Measurements from ENCODE around the gene COG5. TPM values are rescaled to one million over a fixed set of nuclear protein-coding genes. Genes with fewer than 3 reads are reported as not detected.
A peak's percentile ranks its signal among the peaks of the same experiment; 100 is the strongest.
"Not testable (repeated sequence)": the region's sequence is repeated elsewhere in the genome, so short reads cannot be mapped to it uniquely, and the experiment has no call there.

The COG5 gene
- total and polyA plus RNA-seq, 5 experiments from 2014 or later, result 24.3 to 64.6 (median 30.9) TPM

- ATAC-seq (no peak), DNase-seq (no peak)
- POLR2A ChIA-PET, result interaction anchor here (1.0 kb wide), 1 partner anchor 10 kb away, joined by 4 read pairs; the partner anchor contains the start of gene BCAP29
- Mint-ChIP-seq H3K9me3 (no peaks in the 10 kb centered on the region), H3K27me3 (no peaks in the 10 kb centered on the region), H3K4me1 (peaks cover 3 to 6% (median 6%) of the 10 kb centered on the region in 4 donors), H3K27ac (no peak overlapping the region), H3K4me3 (no peak overlapping the region), H3K36me3 (peaks cover 4 to 46% (median 24%) of the 10 kb centered on the region in 3 donors)
Measured at GRCh38 chr7:107570298-107570697, 6.6 kb upstream of the COG5 start.

GRCh38 chr7:107564553-107565298 lies 1.0 kb upstream of the COG5 start:
- no peaks in the 10 kb centered on the region for H3K27me3 Mint-ChIP-seq
- peaks cover 37 to 55% (median 51%) of the 10 kb centered on the region in 4 donors for H3K4me1 Mint-ChIP-seq
- peak overlapping the region; percentile 85 to 95 (median 90) for H3K4me3 Mint-ChIP-seq
- H3K27ac Mint-ChIP-seq, result peak overlapping the region; percentile 92 to 98 (median 96)
- POLR2A ChIA-PET, result interaction anchor here (0.6 to 3.2 kb wide), 9 partner anchors 12 to 442 kb away, joined by 3 to 21 read pairs (median 8); partner anchors contain the start of genes BCAP29, CBLL1 and HBP1
- DNase-seq (no peak), ATAC-seq (no peak)
- peaks cover 4 to 17% (median 7%) of the 10 kb centered on the region in 3 donors for H3K36me3 Mint-ChIP-seq
- no peaks in the 10 kb centered on the region for H3K9me3 Mint-ChIP-seq

- Mint-ChIP-seq H3K4me1 (peaks cover 40 to 64% (median 60%) of the 10 kb centered on the region in 4 donors), H3K36me3 (peaks cover 0 to 8% (median 4%) of the 10 kb centered on the region in 3 donors), H3K27ac (peak overlapping the region; percentile 92 to 98 (median 96)), H3K4me3 (peak overlapping the region; percentile 85 to 95 (median 90)), H3K27me3 (no peaks in the 10 kb centered on the region), H3K9me3 (no peaks in the 10 kb centered on the region)
- POLR2A ChIA-PET, result interaction anchor here (0.6 to 3.2 kb wide), 11 partner anchors 12 to 395 kb away, joined by 3 to 21 read pairs (median 7); partner anchors contain the start of genes BCAP29, CBLL1 and HBP1
- DNase-seq (peak in 1 of 10 donors; percentile 19), ATAC-seq (peak; percentile 44 to 52)
Measured at GRCh38 chr7:107563081-107563774, 492 bp downstream of the COG5 start.

- peak in 7 of 10 donors; percentile 22 to 67 (median 56) for DNase-seq
- Mint-ChIP-seq H3K4me3 (peak overlapping the region; percentile 21 to 92 (median 84)), H3K36me3 (peaks cover 0 to 23% (median 5%) of the 10 kb centered on the region in 3 donors), H3K27ac (peak overlapping the region; percentile 23 to 97 (median 82)), H3K4me1 (peaks cover 40 to 65% (median 61%) of the 10 kb centered on the region in 4 donors), H3K9me3 (no peaks in the 10 kb centered on the region), H3K27me3 (no peaks in the 10 kb centered on the region)
- POLR2A ChIA-PET, result interaction anchor here (0.5 to 1.7 kb wide), 2 partner anchors 183 to 231 kb away, joined by 5 to 12 read pairs; partner anchors contain the start of gene CBLL1
- peak; percentile 48 to 68 for ATAC-seq
Measured at GRCh38 chr7:107560898-107561516, 2.7 kb downstream of the COG5 start.

- H3K36me3 Mint-ChIP-seq, result peaks cover 5 to 34% (median 15%) of the 10 kb centered on the region in 3 donors
- H3K4me1 Mint-ChIP-seq, result peaks cover 38 to 67% (median 57%) of the 10 kb centered on the region in 4 donors
- H3K27ac Mint-ChIP-seq, result peak overlapping the region in 6 of 10 donors; percentile 18 to 97 (median 40)
- no peak for ATAC-seq
- POLR2A ChIA-PET, result no interaction called here
- H3K9me3 Mint-ChIP-seq, result no peaks in the 10 kb centered on the region
- no peaks in the 10 kb centered on the region for H3K27me3 Mint-ChIP-seq
- peak overlapping the region in 5 of 10 donors; percentile 8 to 90 (median 31) for H3K4me3 Mint-ChIP-seq
- DNase-seq, result no peak
Measured at GRCh38 chr7:107559864-107560263, 3.9 kb downstream of the COG5 start.

GRCh38 chr7:107555893-107556292 lies 7.8 kb downstream of the COG5 start:
- no peaks in the 10 kb centered on the region for H3K27me3 Mint-ChIP-seq
- peak overlapping the region in 1 of 10 donors; percentile 5 for H3K4me3 Mint-ChIP-seq
- H3K4me1 Mint-ChIP-seq, result peaks cover 23 to 62% (median 45%) of the 10 kb centered on the region in 4 donors
- H3K27ac Mint-ChIP-seq, result peak overlapping the region in 2 of 10 donors; percentile 15 to 34
- POLR2A ChIA-PET, result no interaction called here
- DNase-seq (no peak), ATAC-seq (no peak)
- H3K9me3 Mint-ChIP-seq, result no peaks in the 10 kb centered on the region
- H3K36me3 Mint-ChIP-seq, result peaks cover 5 to 63% (median 31%) of the 10 kb centered on the region in 3 donors

- H3K27ac Mint-ChIP-seq, result peak overlapping the region in 1 of 10 donors; percentile 39
- peaks cover 0 to 6% (median 3%) of the 10 kb centered on the region in 9 donors for H3K9me3 Mint-ChIP-seq
- H3K4me3 Mint-ChIP-seq, result no peak overlapping the region
- POLR2A ChIA-PET, result no interaction called here
- H3K36me3 Mint-ChIP-seq, result peaks cover 25 to 80% (median 53%) of the 10 kb centered on the region in 3 donors
- no peaks in the 10 kb centered on the region for H3K27me3 Mint-ChIP-seq
- peaks cover 18 to 55% (median 37%) of the 10 kb centered on the region in 4 donors for H3K4me1 Mint-ChIP-seq
- DNase-seq (no peak), ATAC-seq (no peak)
Measured at GRCh38 chr7:107551936-107552335, 11.8 kb downstream of the COG5 start.

GRCh38 chr7:107544848-107545591 lies 18.7 kb downstream of the COG5 start:
- no peak for ATAC-seq
- Mint-ChIP-seq H3K4me1 (peaks cover 6 to 24% (median 13%) of the 10 kb centered on the region in 4 donors), H3K36me3 (peaks cover 48 to 83% (median 54%) of the 10 kb centered on the region in 3 donors), H3K4me3 (no peak overlapping the region), H3K27me3 (no peaks in the 10 kb centered on the region), H3K9me3 (peaks cover 9 to 32% (median 26%) of the 10 kb centered on the region in 9 donors), H3K27ac (peak overlapping the region in 1 of 10 donors; percentile 72)
- POLR2A ChIA-PET, result no interaction called here
- no peak for DNase-seq

- peak overlapping the region in 2 of 10 donors; percentile 8 to 62 for H3K27ac Mint-ChIP-seq
- ATAC-seq, result no peak
Measured at GRCh38 chr7:107543338-107543993, 20.3 kb downstream of the COG5 start.

GRCh38 chr7:107538001-107538400 lies 25.7 kb downstream of the COG5 start:
- Mint-ChIP-seq H3K9me3 (peaks cover 0 to 23% (median 3%) of the 10 kb centered on the region in 9 donors), H3K27ac (no peak overlapping the region), H3K4me3 (no peak overlapping the region), H3K4me1 (peaks cover 16 to 49% (median 42%) of the 10 kb centered on the region in 4 donors), H3K36me3 (peaks cover 31 to 84% (median 57%) of the 10 kb centered on the region in 3 donors), H3K27me3 (no peaks in the 10 kb centered on the region)
- DNase-seq (no peak), ATAC-seq (no peak)
- POLR2A ChIA-PET, result no interaction called here

More at GRCh38 chr7:107543338-107543993, 20.3 kb downstream of the COG5 start:
- no peaks in the 10 kb centered on the region for H3K27me3 Mint-ChIP-seq
- DNase-seq, result no peak
- H3K9me3 Mint-ChIP-seq, result peaks cover 9 to 32% (median 26%) of the 10 kb centered on the region in 9 donors
- peaks cover 50 to 84% (median 53%) of the 10 kb centered on the region in 3 donors for H3K36me3 Mint-ChIP-seq
- H3K4me3 Mint-ChIP-seq, result peak overlapping the region in 2 of 10 donors; percentile 12 to 31
- POLR2A ChIA-PET, result no interaction called here
- H3K4me1 Mint-ChIP-seq, result peaks cover 3 to 24% (median 15%) of the 10 kb centered on the region in 4 donors

- ATAC-seq, DNase-seq, H3K27me3 Mint-ChIP-seq, H3K4me3 Mint-ChIP-seq, POLR2A ChIA-PET, H3K27ac Mint-ChIP-seq: not testable (repeated sequence)
- H3K36me3 Mint-ChIP-seq, result peaks cover 28 to 81% (median 55%) of the 10 kb centered on the region in 3 donors
- H3K9me3 Mint-ChIP-seq, result peaks cover 0 to 23% (median 3%) of the 10 kb centered on the region in 9 donors
- H3K4me1 Mint-ChIP-seq, result peaks cover 19 to 49% (median 43%) of the 10 kb centered on the region in 4 donors
Measured at GRCh38 chr7:107537228-107537627, 26.5 kb downstream of the COG5 start.
